HepG2 (cell line): Measurements from ENCODE around the gene ADD2. TPM values are rescaled to one million over a fixed set of nuclear protein-coding genes. Genes with fewer than 3 reads are reported as not detected.

Source experiments
- CBX2 ChIP-seq, 2 experiments: fragments of 200-600 bp in 1 of 2; sonication (generic); formaldehyde crosslinking in 1 of 2; IDR thresholded peaks; 2 replicates each; pipeline versions ENCODE4 v1.7.0 to v1.8.1; 2018 to 2022; ENCODE audit warnings: low read depth in 2 of 2, low read length in 1 of 2, mild to moderate bottlenecking in 1 of 2, missing genetic modification reagents in 1 of 2
- CCDC6 ChIP-seq: sonication (generic); formaldehyde crosslinking; IDR thresholded peaks from 2 replicates; pipeline ENCODE4 v1.8.1; 2022; ENCODE audit warnings: mild to moderate bottlenecking, missing genetic modification reagents, moderate library complexity
- ELF1 ChIP-seq: sonication (generic); formaldehyde crosslinking; IDR thresholded peaks from 2 replicates; pipeline ENCODE4 v1.4.0; 2020; ENCODE audit warnings: missing genetic modification reagents
- PHF8 ChIP-seq: sonication (generic); formaldehyde crosslinking; IDR thresholded peaks from 2 replicates; pipeline ENCODE4 v1.5.0; 2020; ENCODE audit warnings: missing genetic modification reagents
- REXO4 ChIP-seq: sonication (generic); formaldehyde crosslinking; IDR thresholded peaks from 2 replicates; pipeline ENCODE4 v1.8.0; 2022; ENCODE audit warnings: missing genetic modification reagents, mild to moderate bottlenecking, borderline replicate concordance
- U2AF2 ChIP-seq: fragments of 200-400 bp; formaldehyde crosslinking; IDR thresholded peaks from 2 replicates; pipeline ENCODE4 v1.6.1; 2017; ENCODE audit warnings: low read depth, mild to moderate bottlenecking, low read length
- YEATS4 ChIP-seq: sonication (generic); formaldehyde crosslinking; IDR thresholded peaks from 2 replicates; pipeline ENCODE4 v1.4.0; 2020; ENCODE audit warnings: missing genetic modification reagents, borderline replicate concordance
- ZBTB3 ChIP-seq: sonication (generic); formaldehyde crosslinking; IDR thresholded peaks from 2 replicates; pipeline ENCODE4 v1.4.0; 2020; ENCODE audit warnings: low read depth, mild to moderate bottlenecking, moderate library complexity, missing genetic modification reagents, borderline replicate concordance
- ZNF570 ChIP-seq: sonication (generic); formaldehyde crosslinking; IDR thresholded peaks from 2 replicates; pipeline ENCODE4 v1.4.0; 2020; ENCODE audit warnings: mild to moderate bottlenecking, missing genetic modification reagents, borderline replicate concordance
- ZNF614 ChIP-seq: IDR thresholded peaks from 2 replicates; pipeline ENCODE4 v1.6.1; 2018; ENCODE audit warnings: missing biosample characterization, missing genetic modification reagents, inconsistent platforms, borderline replicate concordance
- ZNF619 ChIP-seq: sonication (generic); formaldehyde crosslinking; IDR thresholded peaks from 2 replicates; pipeline ENCODE4 v1.4.0; 2020; ENCODE audit warnings: mild to moderate bottlenecking, missing genetic modification reagents
- ZNF710 ChIP-seq: sonication (generic); formaldehyde crosslinking; IDR thresholded peaks from 2 replicates; pipeline ENCODE4 v1.5.0; 2020; ENCODE audit warnings: mild to moderate bottlenecking, missing genetic modification reagents, borderline replicate concordance
- ZNF879 ChIP-seq: sonication (generic); formaldehyde crosslinking; IDR thresholded peaks from 2 replicates; pipeline ENCODE4 v1.8.1; 2023; ENCODE audit warnings: missing genetic modification reagents
- polyA plus RNA-seq, 8 experiments: library from polyadenylated mRNA; depleted of rRNA in 3 of 8; stranded (reverse) in 7 of 8; unstranded in 1 of 8; fragments of >200 nt; fragmentation: Illumina TruSeq in 4 of 8; extraction: Trizol in 4 of 8; gene quantifications; 2 replicates each; pipeline versions ENCODE4 v1.2.1 to v1.2.3, GENCODE V29; 2011 to 2016; ENCODE audit warnings: low read depth in 4 of 8, missing spikeins in 1 of 8, mixed read lengths in 1 of 8; ENCODE audit not compliant: insufficient read depth in 1 of 8
- total RNA-seq, 5 experiments: library from RNA; depleted of rRNA; stranded (reverse); fragments of >200 nt; fragmentation: Illumina TruSeq; extraction: Trizol; gene quantifications; 2 replicates each; pipeline ENCODE4 v1.2.3, GENCODE V29; 2016; ENCODE audit warnings: low read depth in 1 of 5
- TF ChIP-seq, protein P1 (sequence below): sonication (generic); formaldehyde crosslinking; IDR thresholded peaks from 2 replicates; pipeline ENCODE4 v1.4.0; 2020; ENCODE audit warnings: missing genetic modification reagents, mild to moderate bottlenecking, borderline replicate concordance
- TF ChIP-seq, protein P2 (sequence below): sonication (generic); formaldehyde crosslinking; IDR thresholded peaks from 2 replicates; pipeline ENCODE4 v1.5.1; 2020; ENCODE audit warnings: mild to moderate bottlenecking, moderate library complexity, missing genetic modification reagents
- TF ChIP-seq, protein P3 (sequence below): sonication (generic); formaldehyde crosslinking; IDR thresholded peaks from 2 replicates; pipeline ENCODE4 v1.8.1; 2023; ENCODE audit warnings: missing genetic modification reagents, mild to moderate bottlenecking, borderline replicate concordance
- TF ChIP-seq, protein P4 (sequence below): sonication (generic); formaldehyde crosslinking; IDR thresholded peaks from 2 replicates; pipeline ENCODE4 v1.5.1; 2020; ENCODE audit warnings: missing genetic modification reagents, mild to moderate bottlenecking, borderline replicate concordance

ADD2 gene
- total and polyA plus RNA-seq, 2 of the 13 experiments (the other 11 are each of a cell fraction or from before 2014, with no cell fraction given) = 0.05 to 0.13 TPM

DNA sequence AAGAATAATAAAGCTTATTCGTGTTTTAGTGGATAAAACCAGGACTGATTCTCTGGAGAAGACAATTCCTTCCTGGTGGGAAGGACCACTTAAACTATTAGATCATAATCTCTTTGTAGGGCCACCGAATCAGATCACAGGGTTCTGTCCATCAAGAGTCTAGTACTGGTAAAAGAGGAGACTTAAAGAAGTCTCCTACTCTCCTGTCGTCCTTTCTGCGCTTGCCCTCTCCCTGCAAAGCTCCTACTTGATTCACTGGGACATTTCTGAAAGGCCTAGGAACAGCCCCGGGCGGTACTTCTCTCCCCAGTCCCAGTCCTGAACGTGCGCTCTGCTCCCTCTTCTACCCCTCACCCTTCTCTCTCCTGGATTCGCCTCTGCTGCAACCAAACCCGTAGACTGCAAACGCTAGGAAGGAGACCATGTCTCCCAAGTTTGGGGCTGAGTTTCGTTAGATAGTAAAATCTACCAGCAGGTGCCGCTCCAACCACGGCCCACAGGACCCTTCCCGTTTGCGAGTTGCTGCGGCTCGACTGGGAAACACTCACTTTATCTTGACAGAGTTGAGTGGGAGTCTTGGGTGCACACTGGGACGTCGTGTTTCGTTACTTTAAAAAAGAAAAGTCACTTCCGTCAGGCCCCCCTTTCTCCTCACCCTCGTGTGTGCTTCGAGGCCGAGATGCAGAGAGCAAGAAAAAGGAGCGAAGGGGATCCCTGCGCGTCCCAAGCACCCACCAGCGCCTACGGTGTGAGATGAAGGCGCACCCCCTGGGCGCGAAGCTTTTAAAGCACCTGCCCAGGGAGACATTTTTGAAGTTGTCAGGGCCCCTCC is 21.5 kb upstream of the ADD2 start (continued):
- TF ChIP-seq, protein P1, sequence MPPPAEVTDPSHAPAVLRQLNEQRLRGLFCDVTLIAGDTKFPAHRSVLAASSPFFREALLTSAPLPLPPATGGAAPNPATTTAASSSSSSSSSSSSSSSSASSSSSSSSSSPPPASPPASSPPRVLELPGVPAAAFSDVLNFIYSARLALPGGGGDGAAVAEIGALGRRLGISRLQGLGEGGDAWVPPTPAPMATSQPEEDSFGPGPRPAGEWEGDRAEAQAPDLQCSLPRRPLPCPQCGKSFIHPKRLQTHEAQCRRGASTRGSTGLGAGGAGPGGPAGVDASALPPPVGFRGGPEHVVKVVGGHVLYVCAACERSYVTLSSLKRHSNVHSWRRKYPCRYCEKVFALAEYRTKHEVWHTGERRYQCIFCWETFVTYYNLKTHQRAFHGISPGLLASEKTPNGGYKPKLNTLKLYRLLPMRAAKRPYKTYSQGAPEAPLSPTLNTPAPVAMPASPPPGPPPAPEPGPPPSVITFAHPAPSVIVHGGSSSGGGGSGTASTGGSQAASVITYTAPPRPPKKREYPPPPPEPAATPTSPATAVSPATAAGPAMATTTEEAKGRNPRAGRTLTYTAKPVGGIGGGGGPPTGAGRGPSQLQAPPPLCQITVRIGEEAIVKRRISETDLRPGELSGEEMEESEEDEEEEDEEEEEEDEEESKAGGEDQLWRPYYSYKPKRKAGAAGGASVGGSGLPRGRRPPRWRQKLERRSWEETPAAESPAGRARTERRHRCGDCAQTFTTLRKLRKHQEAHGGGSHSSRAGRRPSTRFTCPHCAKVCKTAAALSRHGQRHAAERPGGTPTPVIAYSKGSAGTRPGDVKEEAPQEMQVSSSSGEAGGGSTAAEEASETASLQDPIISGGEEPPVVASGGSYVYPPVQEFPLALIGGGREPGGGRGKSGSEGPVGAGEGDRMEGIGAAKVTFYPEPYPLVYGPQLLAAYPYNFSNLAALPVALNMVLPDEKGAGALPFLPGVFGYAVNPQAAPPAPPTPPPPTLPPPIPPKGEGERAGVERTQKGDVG (CRISPR knock-in tag) = peak; percentile 26; the same call in 1 of the 2 replicates
- TF ChIP-seq ZBTB3 (CRISPR knock-in tag) = no peak
- TF ChIP-seq, protein P2, sequence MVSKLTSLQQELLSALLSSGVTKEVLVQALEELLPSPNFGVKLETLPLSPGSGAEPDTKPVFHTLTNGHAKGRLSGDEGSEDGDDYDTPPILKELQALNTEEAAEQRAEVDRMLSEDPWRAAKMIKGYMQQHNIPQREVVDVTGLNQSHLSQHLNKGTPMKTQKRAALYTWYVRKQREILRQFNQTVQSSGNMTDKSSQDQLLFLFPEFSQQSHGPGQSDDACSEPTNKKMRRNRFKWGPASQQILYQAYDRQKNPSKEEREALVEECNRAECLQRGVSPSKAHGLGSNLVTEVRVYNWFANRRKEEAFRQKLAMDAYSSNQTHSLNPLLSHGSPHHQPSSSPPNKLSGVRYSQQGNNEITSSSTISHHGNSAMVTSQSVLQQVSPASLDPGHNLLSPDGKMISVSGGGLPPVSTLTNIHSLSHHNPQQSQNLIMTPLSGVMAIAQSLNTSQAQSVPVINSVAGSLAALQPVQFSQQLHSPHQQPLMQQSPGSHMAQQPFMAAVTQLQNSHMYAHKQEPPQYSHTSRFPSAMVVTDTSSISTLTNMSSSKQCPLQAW (CRISPR knock-in tag) = peak; percentile 58; the same call in 1 of the 2 replicates
- TF ChIP-seq U2AF2 = no peak
- no peak for TF ChIP-seq ZNF570 (CRISPR knock-in tag)
- no peak for TF ChIP-seq ZNF879 (CRISPR knock-in tag)
- no peak for TF ChIP-seq YEATS4 (CRISPR knock-in tag)
- 0 out of 2 replicates have a peak, but pooled peaks have one; percentile 39 for TF ChIP-seq ELF1 (CRISPR knock-in tag)
- TF ChIP-seq, protein P3, sequence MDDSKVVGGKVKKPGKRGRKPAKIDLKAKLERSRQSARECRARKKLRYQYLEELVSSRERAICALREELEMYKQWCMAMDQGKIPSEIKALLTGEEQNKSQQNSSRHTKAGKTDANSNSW (CRISPR knock-in tag) = no peak
- TF ChIP-seq, protein P4, sequence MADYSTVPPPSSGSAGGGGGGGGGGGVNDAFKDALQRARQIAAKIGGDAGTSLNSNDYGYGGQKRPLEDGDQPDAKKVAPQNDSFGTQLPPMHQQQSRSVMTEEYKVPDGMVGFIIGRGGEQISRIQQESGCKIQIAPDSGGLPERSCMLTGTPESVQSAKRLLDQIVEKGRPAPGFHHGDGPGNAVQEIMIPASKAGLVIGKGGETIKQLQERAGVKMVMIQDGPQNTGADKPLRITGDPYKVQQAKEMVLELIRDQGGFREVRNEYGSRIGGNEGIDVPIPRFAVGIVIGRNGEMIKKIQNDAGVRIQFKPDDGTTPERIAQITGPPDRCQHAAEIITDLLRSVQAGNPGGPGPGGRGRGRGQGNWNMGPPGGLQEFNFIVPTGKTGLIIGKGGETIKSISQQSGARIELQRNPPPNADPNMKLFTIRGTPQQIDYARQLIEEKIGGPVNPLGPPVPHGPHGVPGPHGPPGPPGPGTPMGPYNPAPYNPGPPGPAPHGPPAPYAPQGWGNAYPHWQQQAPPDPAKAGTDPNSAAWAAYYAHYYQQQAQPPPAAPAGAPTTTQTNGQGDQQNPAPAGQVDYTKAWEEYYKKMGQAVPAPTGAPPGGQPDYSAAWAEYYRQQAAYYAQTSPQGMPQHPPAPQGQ (CRISPR knock-in tag) = no peak
- TF ChIP-seq CBX2 (IDR thresholded peaks at IDR 0.05; ENCODE audit: low read depth, low read length) = no peak
- TF ChIP-seq CBX2 (CRISPR knock-in tag; IDR thresholded peaks at IDR 0.05; ENCODE audit: low read depth) = no peak
- TF ChIP-seq CCDC6 (CRISPR knock-in tag) = no peak
- peak; percentile 77; the same call in 1 of the 2 replicates for TF ChIP-seq ZNF619 (CRISPR knock-in tag)
- TF ChIP-seq REXO4 (CRISPR knock-in tag) = no peak
- TF ChIP-seq PHF8 (CRISPR knock-in tag) = 0 out of 2 replicates have a peak, but pooled peaks have one; percentile 20
- TF ChIP-seq ZNF710 (CRISPR knock-in tag) = no peak
- peak; percentile 53; the same call in 1 of the 2 replicates for TF ChIP-seq ZNF614 (CRISPR knock-in tag)
